Ishikawa (cell line): ENCODE data around the gene SLC22A16.

Experiments used
- CEBPB ChIP-seq: IDR thresholded peaks from 2 replicates; pipeline ENCODE4 v1.6.1; 2012
- CREB1 ChIP-seq: IDR thresholded peaks from 2 replicates; pipeline ENCODE4 v1.6.1; 2012; ENCODE audit warnings: low read depth
- EGR1 ChIP-seq: IDR thresholded peaks from 2 replicates; pipeline ENCODE4 v1.6.1; 2012
- EP300 ChIP-seq: IDR thresholded peaks from 2 replicates; pipeline ENCODE4 v1.6.1; 2012; ENCODE audit warnings: borderline replicate concordance
- FOXM1 ChIP-seq: IDR thresholded peaks from 2 replicates; pipeline ENCODE4 v1.6.1; 2012; ENCODE audit warnings: low read depth, borderline replicate concordance
- MAX ChIP-seq: IDR thresholded peaks from 2 replicates; pipeline ENCODE4 v1.6.1; 2012
- NFIC ChIP-seq: IDR thresholded peaks from 2 replicates; pipeline ENCODE4 v1.6.1; 2012
- RAD21 ChIP-seq: IDR thresholded peaks from 2 replicates; pipeline ENCODE4 v1.6.1; 2012; ENCODE audit warnings: low read depth
- REST ChIP-seq: IDR thresholded peaks from 2 replicates; pipeline ENCODE4 v1.6.1; 2012; ENCODE audit warnings: low read depth, mild to moderate bottlenecking
- TAF1 ChIP-seq: IDR thresholded peaks from 2 replicates; pipeline ENCODE4 v1.6.1; 2012; ENCODE audit warnings: low read depth, mild to moderate bottlenecking
- TCF12 ChIP-seq: IDR thresholded peaks from 2 replicates; pipeline ENCODE4 v1.6.1; 2012; ENCODE audit warnings: low read depth
- TEAD4 ChIP-seq: IDR thresholded peaks from 2 replicates; pipeline ENCODE4 v1.6.1; 2012
- USF1 ChIP-seq: IDR thresholded peaks from 2 replicates; pipeline ENCODE4 v1.6.1; 2012
- YY1 ChIP-seq: IDR thresholded peaks from 2 replicates; pipeline ENCODE4 v1.6.1; 2012; ENCODE audit warnings: low read depth
- ZBTB7A ChIP-seq: IDR thresholded peaks from 2 replicates; pipeline ENCODE4 v1.6.1; 2012; ENCODE audit warnings: low read depth

Gene SLC22A16

DNA sequence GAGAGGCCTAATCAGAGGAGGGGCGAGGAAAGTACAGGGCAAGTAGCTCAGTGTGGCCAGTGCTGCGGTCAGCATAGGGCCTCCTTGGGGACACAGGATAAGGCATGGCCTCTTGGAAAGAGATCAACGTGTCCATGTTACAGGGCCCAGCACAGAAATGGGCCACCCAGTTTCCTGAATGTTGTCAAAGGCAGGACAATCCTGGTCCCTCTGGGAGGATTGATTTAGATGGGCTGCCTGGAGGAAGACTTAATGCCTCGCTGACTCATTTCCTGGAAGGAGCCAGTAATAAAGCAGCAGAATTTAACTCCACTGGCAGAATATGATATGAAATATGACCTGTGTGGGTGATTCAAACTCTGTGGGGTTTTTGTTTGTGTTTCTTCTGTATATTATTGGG, 77.6 kb downstream of the SLC22A16 start:
- TF ChIP-seq EP300 (no peak), NFIC (no peak), TEAD4 (no peak), YY1 (no peak), CEBPB (no peak), RAD21 (no peak), TAF1 (no peak), ZBTB7A (no peak), CREB1 (no peak), TCF12 (no peak), USF1 (no peak), EGR1 (no peak), FOXM1 (no peak)

GRCh38 chr6:110395221-110395620, 81.2 kb downstream of the SLC22A16 start:
- TF ChIP-seq CREB1 (no peak), TAF1 (no peak), USF1 (no peak), TCF12 (no peak), TEAD4 (no peak), YY1 (no peak), EP300 (no peak), FOXM1 (no peak), MAX (no peak)

GRCh38 chr6:110394409-110394808, 82.0 kb downstream of the SLC22A16 start:
- no peak for TF ChIP-seq REST
- no peak for TF ChIP-seq FOXM1
- TF ChIP-seq NFIC = no peak
- TF ChIP-seq TAF1 = no peak
- TF ChIP-seq TEAD4 = no peak
- TF ChIP-seq CEBPB = no peak
- no peak for TF ChIP-seq USF1
- no peak for TF ChIP-seq EGR1
- TF ChIP-seq ZBTB7A = no peak
- no peak for TF ChIP-seq CREB1

- TF ChIP-seq CEBPB (no peak), TAF1 (no peak)
These were observed 83.7 kb downstream of the SLC22A16 start for GRCh38 chr6:110392727-110393126.

GRCh38 chr6:110390404-110390803, 86.0 kb downstream of the SLC22A16 start:
- TF ChIP-seq FOXM1 (no peak), YY1 (no peak), EGR1 (no peak), TCF12 (no peak), NFIC (no peak), CREB1 (no peak), CEBPB (no peak), USF1 (no peak), RAD21 (no peak), MAX (no peak), ZBTB7A (no peak), REST (no peak), TEAD4 (no peak), TAF1 (no peak)
